ENCODE measurements around the gene SCN4A.

SCN4A gene

GRCh38 chr17:63975541-63976092, 2.9 kb upstream of the SCN4A start:
- H3K4me1 ChIP-seq (ENCODE audit: insufficient read depth, poor library complexity, severe bottlenecking) = peaks cover 19% of the 10 kb centered on the region
- H3K36me3 ChIP-seq (ENCODE audit: low read depth) = no peaks in the 10 kb centered on the region
- H3K4me3 ChIP-seq (ENCODE audit: severe bottlenecking) = no peak overlapping the region
- H3K27me3 ChIP-seq (ENCODE audit: insufficient read depth, poor library complexity, severe bottlenecking) = no peaks in the 10 kb centered on the region
- DNase-seq (ENCODE audit: low spot score) (no peak), ATAC-seq (ENCODE audit: low read depth) (no peak)
- no peak overlapping the region for H3K27ac ChIP-seq (ENCODE audit: poor library complexity, severe bottlenecking)
- H3K9me3 ChIP-seq (ENCODE audit: severe bottlenecking) = no peaks in the 10 kb centered on the region
- TF ChIP-seq CTCF (IDR thresholded peaks at IDR 0.05; ENCODE audit: poor library complexity, severe bottlenecking) = no peak

GRCh38 chr17:63974594-63975192, 2.0 kb upstream of the SCN4A start:
- H3K9me3 ChIP-seq (ENCODE audit: severe bottlenecking) = no peaks in the 10 kb centered on the region
- H3K36me3 ChIP-seq (ENCODE audit: low read depth) = no peaks in the 10 kb centered on the region
- DNase-seq (ENCODE audit: low spot score) (no peak), ATAC-seq (ENCODE audit: low read depth) (peak; percentile 88)
- peaks cover 19% of the 10 kb centered on the region for H3K4me1 ChIP-seq (ENCODE audit: insufficient read depth, poor library complexity, severe bottlenecking)
- no peaks in the 10 kb centered on the region for H3K27me3 ChIP-seq (ENCODE audit: insufficient read depth, poor library complexity, severe bottlenecking)
- TF ChIP-seq CTCF (IDR thresholded peaks at IDR 0.05; ENCODE audit: poor library complexity, severe bottlenecking) = no peak
- H3K4me3 ChIP-seq (ENCODE audit: severe bottlenecking) = no peak overlapping the region
- H3K27ac ChIP-seq (ENCODE audit: poor library complexity, severe bottlenecking) = peak overlapping the region; percentile 61

GRCh38 chr17:63973930-63974593, 1.3 kb upstream of the SCN4A start:
- peaks cover 19% of the 10 kb centered on the region for H3K4me1 ChIP-seq (ENCODE audit: insufficient read depth, poor library complexity, severe bottlenecking)
- no peak for DNase-seq (ENCODE audit: low spot score)
- no peaks in the 10 kb centered on the region for H3K36me3 ChIP-seq (ENCODE audit: low read depth)
- H3K9me3 ChIP-seq (ENCODE audit: severe bottlenecking) = no peaks in the 10 kb centered on the region
- H3K27ac ChIP-seq (ENCODE audit: poor library complexity, severe bottlenecking) = peak overlapping the region; percentile 61
- no peaks in the 10 kb centered on the region for H3K27me3 ChIP-seq (ENCODE audit: insufficient read depth, poor library complexity, severe bottlenecking)
- peak; percentile 82 for ATAC-seq (ENCODE audit: low read depth)
- H3K4me3 ChIP-seq (ENCODE audit: severe bottlenecking) = no peak overlapping the region
- TF ChIP-seq CTCF (IDR thresholded peaks at IDR 0.05; ENCODE audit: poor library complexity, severe bottlenecking) = no peak

GRCh38 chr17:63973247-63973646, 529 bp upstream of the SCN4A start:
- H3K4me1 ChIP-seq (ENCODE audit: insufficient read depth, poor library complexity, severe bottlenecking) = peaks cover 19% of the 10 kb centered on the region
- no peak for TF ChIP-seq CTCF (IDR thresholded peaks at IDR 0.05; ENCODE audit: poor library complexity, severe bottlenecking)
- H3K36me3 ChIP-seq (ENCODE audit: low read depth) = no peaks in the 10 kb centered on the region
- DNase-seq (ENCODE audit: low spot score) = no peak
- H3K9me3 ChIP-seq (ENCODE audit: severe bottlenecking) = no peaks in the 10 kb centered on the region
- no peaks in the 10 kb centered on the region for H3K27me3 ChIP-seq (ENCODE audit: insufficient read depth, poor library complexity, severe bottlenecking)
- H3K4me3 ChIP-seq (ENCODE audit: severe bottlenecking) = no peak overlapping the region
- ATAC-seq (ENCODE audit: low read depth) = no peak
- H3K27ac ChIP-seq (ENCODE audit: poor library complexity, severe bottlenecking) = no peak overlapping the region

GRCh38 chr17:63969278-63969677, 3.4 kb downstream of the SCN4A start:
- TF ChIP-seq CTCF (IDR thresholded peaks at IDR 0.05; ENCODE audit: poor library complexity, severe bottlenecking) = no peak
- Histone ChIP-seq H3K27ac (ENCODE audit: poor library complexity, severe bottlenecking) (no peak overlapping the region), H3K27me3 (ENCODE audit: insufficient read depth, poor library complexity, severe bottlenecking) (no peaks in the 10 kb centered on the region), H3K36me3 (ENCODE audit: low read depth) (no peaks in the 10 kb centered on the region), H3K4me1 (ENCODE audit: insufficient read depth, poor library complexity, severe bottlenecking) (peaks cover 9% of the 10 kb centered on the region), H3K4me3 (ENCODE audit: severe bottlenecking) (no peak overlapping the region), H3K9me3 (ENCODE audit: severe bottlenecking) (no peaks in the 10 kb centered on the region)
- ATAC-seq (ENCODE audit: low read depth) (no peak), DNase-seq (ENCODE audit: low spot score) (no peak)

All from RWPE2 (cell line).